Breast epithelium (tissue), 4 donors: ENCODE results near the gene CXCL12. TPM values are rescaled to one million over a fixed set of nuclear protein-coding genes. Genes with fewer than 3 reads are reported as not detected.

Source experiments
- DNase-seq, 2 donors: peaks; one replicate each; pipeline ENCODE4 v3.0.0-alpha.2; 2019; ENCODE audit warnings: low spot score in 2 of 2
- H3K27ac ChIP-seq, 2 donors: fragments of 200-600 bp; sonication (generic) in 1 of 2; one replicate each; pipeline ENCODE4 v1.5.1; 2016 to 2019; ENCODE audit warnings: mild to moderate bottlenecking in 1 of 2
- H3K27me3 ChIP-seq, 2 donors: fragments of 200-600 bp; sonication (generic) in 1 of 2; one replicate each; pipeline versions ENCODE4 v1.5.1 to v1.6.0; 2017 to 2019; ENCODE audit warnings: control low read depth in 1 of 2, mild to moderate bottlenecking in 1 of 2
- H3K36me3 ChIP-seq: fragments of 200-600 bp; one replicate; pipeline ENCODE4 v1.5.1; 2019
- H3K4me1 ChIP-seq, 2 donors: fragments of 200-600 bp; sonication (generic); one replicate each; pipeline ENCODE4 v1.5.1; 2016 to 2019; ENCODE audit warnings: control low read depth in 1 of 2
- H3K4me3 ChIP-seq, 3 donors: fragments of 200-600 bp; sonication (generic); 1 replicate in 2 of 3; 2 replicates in 1 of 3; pipeline ENCODE4 v1.5.1; 2016 to 2019; ENCODE audit warnings: mild to moderate bottlenecking in 3 of 3, moderate library complexity in 2 of 3
- H3K9me3 ChIP-seq, 2 donors: fragments of 200-600 bp; sonication (generic) in 1 of 2; one replicate each; pipeline ENCODE4 v1.5.1; 2016 to 2019; ENCODE audit warnings: control low read depth in 1 of 2
- POLR2A ChIP-seq: fragments of 450-650 bp; IDR thresholded peaks from one replicate; pipeline ENCODE4 v1.6.1; 2016; ENCODE audit warnings: antibody characterized with exemption, mild to moderate bottlenecking, moderate library complexity
- POLR2AphosphoS5 ChIP-seq, 3 donors: sonication (generic); formaldehyde crosslinking; IDR thresholded peaks; one replicate each; pipeline ENCODE4 v1.6.1; 2017; ENCODE audit warnings: antibody characterized with exemption in 3 of 3
- intact Hi-C: fragments of 100-400 bp; cut with DNase I; formaldehyde crosslinking; loops from one replicate; pipeline ENCODE4 v1.15.1; 2023; ENCODE audit warnings: low total_unique reads
- total RNA-seq, 3 donors: library from RNA; depleted of rRNA; stranded (reverse); fragments of >200 nt; gene quantifications; one replicate each; pipeline ENCODE4 v1.1.0, GENCODE V29; 2016
- TF ChIP-seq, protein P1 (sequence below), 3 donors: fragments of 450-650 bp; IDR thresholded peaks; one replicate each; pipeline ENCODE4 v1.5.1; 2016 to 2017; ENCODE audit warnings: antibody characterized with exemption in 3 of 3, mild to moderate bottlenecking in 3 of 3, moderate library complexity in 3 of 3

CXCL12 gene
- total RNA-seq, 3 donors from 2014 or later: 66.4 to 164 (median 103) TPM

DNA sequence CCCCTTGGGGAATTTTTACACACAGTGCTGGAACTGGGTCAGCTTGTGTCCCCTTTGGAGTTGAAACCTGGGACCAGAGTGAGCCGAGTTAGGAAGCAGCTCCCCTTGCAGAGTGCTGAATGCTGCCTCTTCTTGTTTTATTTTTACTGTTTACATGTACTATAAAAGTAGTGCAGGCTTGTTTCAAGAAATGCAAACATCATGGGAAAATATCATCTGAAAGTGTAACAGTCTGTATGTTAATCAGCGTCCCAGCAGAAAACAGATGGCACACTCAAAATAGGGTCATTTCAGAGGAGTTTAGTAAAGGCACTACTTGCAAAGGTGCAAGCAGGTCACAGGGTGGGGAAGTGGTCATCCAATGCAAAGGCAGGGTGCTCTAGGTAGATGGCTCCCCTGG lies 30.1 kb downstream of the CXCL12 start:
- DNase-seq: no peak
- no peaks in the 10 kb centered on the region for H3K36me3 ChIP-seq
- no peaks in the 10 kb centered on the region for H3K9me3 ChIP-seq
- no peak overlapping the region for H3K27ac ChIP-seq
- intact Hi-C loops: no loop called here
- H3K27me3 ChIP-seq: no peaks in the 10 kb centered on the region
- H3K4me3 ChIP-seq: no peak overlapping the region
- TF ChIP-seq, protein P1, sequence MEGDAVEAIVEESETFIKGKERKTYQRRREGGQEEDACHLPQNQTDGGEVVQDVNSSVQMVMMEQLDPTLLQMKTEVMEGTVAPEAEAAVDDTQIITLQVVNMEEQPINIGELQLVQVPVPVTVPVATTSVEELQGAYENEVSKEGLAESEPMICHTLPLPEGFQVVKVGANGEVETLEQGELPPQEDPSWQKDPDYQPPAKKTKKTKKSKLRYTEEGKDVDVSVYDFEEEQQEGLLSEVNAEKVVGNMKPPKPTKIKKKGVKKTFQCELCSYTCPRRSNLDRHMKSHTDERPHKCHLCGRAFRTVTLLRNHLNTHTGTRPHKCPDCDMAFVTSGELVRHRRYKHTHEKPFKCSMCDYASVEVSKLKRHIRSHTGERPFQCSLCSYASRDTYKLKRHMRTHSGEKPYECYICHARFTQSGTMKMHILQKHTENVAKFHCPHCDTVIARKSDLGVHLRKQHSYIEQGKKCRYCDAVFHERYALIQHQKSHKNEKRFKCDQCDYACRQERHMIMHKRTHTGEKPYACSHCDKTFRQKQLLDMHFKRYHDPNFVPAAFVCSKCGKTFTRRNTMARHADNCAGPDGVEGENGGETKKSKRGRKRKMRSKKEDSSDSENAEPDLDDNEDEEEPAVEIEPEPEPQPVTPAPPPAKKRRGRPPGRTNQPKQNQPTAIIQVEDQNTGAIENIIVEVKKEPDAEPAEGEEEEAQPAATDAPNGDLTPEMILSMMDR (IDR thresholded peaks at IDR 0.05): no peak
- TF ChIP-seq POLR2A: no peak
- TF ChIP-seq POLR2AphosphoS5 (IDR thresholded peaks at IDR 0.05): no peak
- no peaks in the 10 kb centered on the region for H3K4me1 ChIP-seq

- intact Hi-C loops: no loop called here
- Histone ChIP-seq H3K4me1 (no peaks in the 10 kb centered on the region), H3K36me3 (no peaks in the 10 kb centered on the region), H3K9me3 (no peaks in the 10 kb centered on the region), H3K27me3 (no peaks in the 10 kb centered on the region), H3K27ac (no peak overlapping the region), H3K4me3 (no peak overlapping the region)
- TF ChIP-seq, protein P1 (IDR thresholded peaks at IDR 0.05): no peak
- no peak for TF ChIP-seq POLR2A
- TF ChIP-seq POLR2AphosphoS5 (IDR thresholded peaks at IDR 0.05): no peak
- DNase-seq: no peak
Measured at GRCh38 chr10:44353721-44354120, 31.2 kb downstream of the CXCL12 start.

DNA sequence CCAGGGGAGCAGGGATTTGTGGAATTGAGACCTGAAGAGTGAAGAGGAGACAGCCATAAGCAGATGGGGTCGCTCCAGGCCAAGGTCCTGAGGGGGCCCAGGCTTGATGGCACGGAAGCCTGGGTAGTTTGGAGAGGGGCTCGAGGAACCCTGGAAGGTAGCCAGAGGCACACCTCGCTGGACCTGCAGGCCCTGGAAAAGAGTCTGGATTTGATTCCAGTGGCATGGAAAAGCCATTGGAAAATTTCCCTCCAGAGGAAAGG lies 31.8 kb downstream of the CXCL12 start:
- H3K36me3 ChIP-seq: no peaks in the 10 kb centered on the region
- H3K9me3 ChIP-seq: no peaks in the 10 kb centered on the region
- no peak for DNase-seq
- TF ChIP-seq POLR2AphosphoS5 (IDR thresholded peaks at IDR 0.05) (no peak), POLR2A (no peak)
- TF ChIP-seq, protein P1 (IDR thresholded peaks at IDR 0.05): no peak
- no peaks in the 10 kb centered on the region for H3K27me3 ChIP-seq
- H3K27ac ChIP-seq: no peak overlapping the region
- H3K4me3 ChIP-seq: no peak overlapping the region
- H3K4me1 ChIP-seq: no peaks in the 10 kb centered on the region
- intact Hi-C loops: no loop called here

DNA sequence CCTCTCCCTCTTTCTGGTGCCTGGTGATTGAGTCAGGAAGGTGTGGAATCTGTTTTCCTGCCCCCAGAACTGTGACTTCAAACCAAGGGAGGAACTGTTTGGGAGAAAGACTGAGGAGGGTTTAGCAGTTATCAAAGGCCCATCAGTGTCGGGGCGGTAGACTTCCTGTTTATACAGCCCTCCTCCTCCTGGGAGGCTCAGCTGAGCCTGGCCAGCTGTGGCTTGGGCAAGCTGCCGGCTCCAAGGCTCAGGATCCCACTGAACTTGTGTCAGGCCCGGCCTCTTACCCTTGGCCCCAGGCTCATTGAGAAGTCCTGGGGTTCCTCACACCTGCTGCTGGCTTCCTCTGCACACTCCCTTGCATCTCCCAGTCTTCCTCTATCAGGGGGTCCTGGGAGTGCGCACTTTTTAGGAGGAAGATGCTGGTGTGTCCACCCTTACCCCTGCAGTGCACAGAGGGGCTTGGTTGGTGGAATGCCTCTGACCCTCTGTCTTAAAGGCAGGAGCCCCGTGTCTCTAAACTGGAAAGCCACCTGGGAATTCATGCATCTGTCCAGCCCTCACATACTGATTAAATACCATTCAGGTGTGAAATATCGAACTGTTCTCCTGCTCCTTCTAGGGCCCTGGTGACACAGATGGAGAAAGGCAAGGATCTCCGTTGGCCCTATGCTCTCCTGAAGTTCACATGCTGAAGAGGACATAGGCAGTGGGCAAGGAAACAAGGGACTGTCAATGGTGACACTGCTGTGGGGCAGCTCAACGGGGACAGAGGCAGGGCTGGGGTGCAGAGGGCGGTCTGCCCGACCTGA lies 32.4 kb downstream of the CXCL12 start:
- DNase-seq: peak in 1 of 2 donors; percentile 31
- no peaks in the 10 kb centered on the region for H3K4me1 ChIP-seq

DNA sequence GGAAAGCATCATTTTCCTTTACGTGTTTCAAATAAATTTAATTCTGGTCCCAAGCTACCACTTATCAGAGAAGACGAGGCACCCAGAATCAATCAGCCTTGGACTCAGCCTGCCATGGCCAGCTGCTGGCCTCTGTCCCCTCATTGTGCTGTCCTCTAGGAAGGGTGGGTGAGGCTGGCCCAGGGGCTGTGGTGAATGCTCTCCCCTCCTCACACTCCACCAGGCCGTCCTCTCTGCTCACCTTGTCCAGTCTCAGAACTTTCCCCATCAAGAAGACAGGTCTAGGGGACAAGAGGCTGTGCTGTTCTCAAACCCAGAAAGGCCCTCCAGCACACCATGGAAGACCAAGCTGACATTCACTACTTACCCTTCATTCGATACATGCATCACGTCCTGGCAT lies 36.4 kb downstream of the CXCL12 start:
- Histone ChIP-seq H3K4me1 (no peaks in the 10 kb centered on the region), H3K9me3 (no peaks in the 10 kb centered on the region), H3K27ac (no peak overlapping the region), H3K27me3 (no peaks in the 10 kb centered on the region), H3K36me3 (no peaks in the 10 kb centered on the region), H3K4me3 (no peak overlapping the region)
- TF ChIP-seq POLR2AphosphoS5 (IDR thresholded peaks at IDR 0.05) (no peak), POLR2A (no peak)
- TF ChIP-seq, protein P1 (IDR thresholded peaks at IDR 0.05): no peak
- DNase-seq: no peak
- intact Hi-C loops: no loop called here

More for the DNA sequence above, 32.4 kb downstream of the CXCL12 start:
- intact Hi-C loops: no loop called here
- no peak overlapping the region for H3K4me3 ChIP-seq
- peak overlapping the region in 1 of 2 donors; percentile 5 for H3K27ac ChIP-seq
- H3K27me3 ChIP-seq: no peaks in the 10 kb centered on the region
- TF ChIP-seq, protein P1 (IDR thresholded peaks at IDR 0.05): no peak
- no peak for TF ChIP-seq POLR2A
- no peak for TF ChIP-seq POLR2AphosphoS5 (IDR thresholded peaks at IDR 0.05)
- H3K36me3 ChIP-seq: no peaks in the 10 kb centered on the region
- no peaks in the 10 kb centered on the region for H3K9me3 ChIP-seq
